Muscle of leg (tissue), 11 donors: ENCODE results near the gene RBM39. TPM values are rescaled to one million over a fixed set of nuclear protein-coding genes. Genes with fewer than 3 reads are reported as not detected.
"Not testable (repeated sequence)": the region's sequence is repeated elsewhere in the genome, so short reads cannot be mapped to it uniquely, and the experiment has no call there.

Experiments used
- DNase-seq: peaks from one replicate; pipeline ENCODE4 v3.0.0; 2013
- H3K27ac ChIP-seq: one replicate; pipeline ENCODE4 v1.5.1; 2013; ENCODE audit warnings: mild to moderate bottlenecking, low read length, control low read depth
- H3K27me3 ChIP-seq: one replicate; pipeline ENCODE4 v1.6.1; 2013; ENCODE audit warnings: low read length; ENCODE audit not compliant: control insufficient read depth, insufficient read depth
- H3K36me3 ChIP-seq: one replicate; pipeline ENCODE4 v1.6.1; 2013; ENCODE audit warnings: low read length; ENCODE audit not compliant: control insufficient read depth, insufficient read depth
- H3K4me1 ChIP-seq: one replicate; pipeline ENCODE4 v1.6.1; 2013; ENCODE audit warnings: low read length; ENCODE audit not compliant: control insufficient read depth, insufficient read depth
- H3K4me3 ChIP-seq: one replicate; pipeline ENCODE4 v1.5.1; 2013; ENCODE audit warnings: low read length, control low read depth
- H3K9me3 ChIP-seq: replicated peaks from 2 replicates; pipeline ENCODE4 v1.6.1; 2013; ENCODE audit warnings: low read depth, low read length; ENCODE audit not compliant: control insufficient read depth
- WGBS: methylation state at CpG from one replicate; pipeline ENCODE4 v1.1.5; 2013; ENCODE audit warnings: missing lambda C conversion rate; ENCODE audit not compliant: insufficient coverage; 5-methylcytosine and 5-hydroxymethylcytosine counted together
- polyA plus RNA-seq, 8 donors: library from polyadenylated mRNA; unstranded; fragments of 120-200 nt; gene quantifications; one replicate each; pipeline versions ENCODE4 v1.2.1 to v1.2.3, GENCODE V29; 2013; ENCODE audit warnings: inconsistent platforms in 1 of 8, low replicate concordance in 1 of 8; ENCODE audit not compliant: insufficient read length in 8 of 8, insufficient read depth in 1 of 8
- total RNA-seq: library from RNA; stranded (reverse); fragments of 120-200 nt; gene quantifications from one replicate; pipeline ENCODE4 v1.2.4, GENCODE V29; 2013

Gene RBM39
- total and polyA plus RNA-seq, 9 donors, result 222 to 310 (median 272) TPM

DNA sequence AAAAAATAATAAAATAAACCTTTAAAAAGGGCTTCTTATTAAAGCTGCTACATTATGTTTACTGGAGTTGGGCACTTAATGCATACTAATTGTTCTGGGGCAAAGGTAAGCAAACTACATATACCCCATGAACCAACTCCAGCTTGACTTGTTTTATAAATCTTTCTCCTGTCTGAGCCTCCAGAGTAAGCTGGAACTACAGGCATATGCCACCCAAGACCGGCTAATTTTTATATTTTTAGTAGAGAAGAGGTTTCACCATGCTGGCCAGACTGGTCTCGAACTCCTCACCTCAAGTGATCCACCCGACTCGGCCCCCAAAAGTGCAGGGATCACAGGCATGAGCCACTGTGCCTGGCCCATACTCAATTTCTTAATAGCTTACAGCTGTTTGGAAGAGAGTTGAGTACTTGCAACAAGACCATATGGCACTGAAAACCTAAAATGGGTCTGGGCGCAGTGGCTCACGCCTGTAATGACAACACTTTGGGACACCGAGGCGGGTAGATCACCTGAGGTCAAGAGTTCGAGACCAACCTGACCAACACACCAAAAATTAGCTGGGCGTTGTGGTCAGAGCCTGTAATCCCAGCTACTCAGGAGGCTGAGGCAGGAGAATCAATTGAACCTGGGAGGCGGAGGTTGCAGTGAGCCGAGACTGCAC is 23.0 kb downstream of the RBM39 start:
- Histone ChIP-seq H3K9me3 (no peaks in the 10 kb centered on the region), H3K27me3 (no peaks in the 10 kb centered on the region), H3K36me3 (peaks cover 86% of the 10 kb centered on the region), H3K4me3 (no peak overlapping the region), H3K4me1 (no peaks in the 10 kb centered on the region), H3K27ac (no peak overlapping the region)
- 77% methylated on average over 4 of the region's 12 CpGs for WGBS
- DNase-seq, result no peak

DNA sequence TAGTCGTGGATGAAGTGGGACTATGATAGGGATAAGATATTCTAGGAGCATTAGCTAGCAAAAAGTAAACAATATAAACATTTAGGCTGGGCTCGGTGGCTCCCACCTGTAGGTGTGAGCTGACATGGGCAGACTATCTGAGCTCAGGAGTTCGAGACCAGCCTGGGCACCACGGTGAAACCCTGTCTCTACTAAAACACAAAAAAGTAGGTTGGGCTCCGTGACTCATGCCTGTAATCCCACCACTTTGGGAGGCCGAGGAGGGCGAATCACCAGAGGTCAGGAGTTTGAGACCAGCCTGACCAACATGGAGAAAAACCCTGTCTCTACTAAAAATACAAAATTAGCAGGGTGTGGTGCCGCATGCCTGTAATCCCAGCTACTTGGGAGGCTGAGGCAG is 23.7 kb downstream of the RBM39 start:
- peaks cover 84% of the 10 kb centered on the region for H3K36me3 ChIP-seq
- DNase-seq, H3K27me3 ChIP-seq, H3K9me3 ChIP-seq, H3K27ac ChIP-seq, H3K4me3 ChIP-seq, H3K4me1 ChIP-seq: not testable (repeated sequence)
- 80% methylated on average over 1 of the region's 8 CpGs for WGBS

DNA sequence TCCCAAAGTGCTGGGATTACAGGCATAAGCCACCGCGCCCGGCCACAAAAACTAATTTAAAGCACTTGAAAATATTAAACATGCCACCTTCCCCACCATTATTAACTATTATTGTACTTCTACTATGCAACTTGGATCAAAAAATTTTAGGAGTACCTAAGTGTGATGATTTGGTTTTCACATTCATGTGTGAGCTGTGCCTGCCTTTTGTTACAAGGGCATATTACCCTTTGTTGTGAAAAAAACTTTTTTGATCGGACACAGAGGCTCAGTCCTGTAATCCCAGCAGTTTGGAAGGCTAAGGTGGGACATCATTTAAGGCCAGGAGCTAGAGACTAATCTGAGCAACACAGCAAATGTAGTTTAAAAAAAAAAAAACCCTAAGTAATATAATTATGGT is 25.7 kb downstream of the RBM39 start:
- peaks cover 81% of the 10 kb centered on the region for H3K36me3 ChIP-seq
- WGBS, result no CpG with 5 or more reads among the region's 4 CpGs
- H3K9me3 ChIP-seq, result no peaks in the 10 kb centered on the region
- DNase-seq, result no peak
- H3K27ac ChIP-seq, result no peak overlapping the region
- no peaks in the 10 kb centered on the region for H3K4me1 ChIP-seq
- no peaks in the 10 kb centered on the region for H3K27me3 ChIP-seq
- H3K4me3 ChIP-seq, result no peak overlapping the region

DNA sequence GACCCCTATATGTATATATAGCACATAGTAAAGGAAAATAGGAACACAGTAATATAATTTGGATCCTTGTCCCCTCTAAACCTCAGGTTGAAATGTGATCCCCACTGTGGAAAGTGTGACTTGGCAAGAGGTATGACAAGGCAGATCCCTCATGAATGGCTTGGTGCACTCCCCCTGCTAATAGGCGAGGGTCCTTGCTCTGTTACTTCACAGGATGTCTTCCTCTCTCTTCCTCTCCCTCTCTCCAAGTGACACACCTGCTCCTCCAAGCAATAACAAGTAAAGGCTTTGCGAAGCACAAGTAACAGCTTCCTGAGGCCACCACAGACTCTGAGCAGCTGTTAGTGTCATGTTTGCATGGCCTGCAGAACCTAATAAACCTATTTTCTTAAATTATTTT is 26.4 kb downstream of the RBM39 start:
- WGBS, result no CpG with 5 or more reads among the region's 2 CpGs
- DNase-seq, result no peak
- H3K9me3 ChIP-seq, result no peaks in the 10 kb centered on the region
- no peak overlapping the region for H3K27ac ChIP-seq
- H3K36me3 ChIP-seq, result peaks cover 74% of the 10 kb centered on the region
- H3K4me3 ChIP-seq, result no peak overlapping the region
- no peaks in the 10 kb centered on the region for H3K27me3 ChIP-seq
- H3K4me1 ChIP-seq, result no peaks in the 10 kb centered on the region

DNA sequence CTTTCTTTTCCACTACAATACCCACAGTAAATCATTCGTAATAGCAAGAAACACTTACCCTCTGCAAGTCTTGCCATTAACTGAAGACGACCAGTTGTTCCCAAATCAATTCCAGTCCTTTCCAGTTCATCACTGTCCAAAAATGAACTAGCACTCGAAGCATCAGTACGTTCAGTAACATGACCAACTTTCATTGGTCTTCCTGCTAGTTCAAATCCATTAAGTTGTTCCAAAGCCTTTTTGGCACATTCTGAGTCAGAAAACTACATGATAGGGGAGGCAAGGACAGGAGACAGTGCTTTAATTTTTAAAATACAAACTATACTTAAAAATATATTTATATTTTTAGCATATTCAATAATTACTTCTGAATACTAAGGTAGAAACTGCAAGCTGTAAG is 27.9 kb downstream of the RBM39 start:
- Histone ChIP-seq H3K27me3 (no peaks in the 10 kb centered on the region), H3K36me3 (peaks cover 65% of the 10 kb centered on the region), H3K9me3 (no peaks in the 10 kb centered on the region), H3K27ac (no peak overlapping the region), H3K4me1 (no peaks in the 10 kb centered on the region), H3K4me3 (no peak overlapping the region)
- no peak for DNase-seq
- WGBS, result 75% methylated on average over 4 of the region's 4 CpGs

DNA sequence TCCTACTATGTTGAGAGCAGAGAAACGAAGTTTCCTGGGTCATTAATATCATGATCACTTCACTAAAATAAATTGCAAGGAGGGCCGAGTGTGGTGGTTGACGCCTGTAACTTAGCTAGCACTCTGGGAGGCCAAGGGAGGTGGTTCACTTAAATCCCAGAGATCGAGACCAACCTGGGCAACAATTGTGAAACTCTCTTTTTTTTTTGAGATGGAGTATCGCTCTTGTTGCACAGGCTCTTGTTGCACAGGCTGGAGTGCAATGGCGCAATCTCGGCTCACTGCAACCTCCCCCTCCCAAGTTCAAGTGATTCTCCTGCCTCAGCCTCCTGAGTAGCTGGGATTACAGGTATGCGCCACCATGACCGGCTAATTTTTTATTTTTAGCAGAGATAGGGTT is 28.9 kb downstream of the RBM39 start:
- DNase-seq, H3K27ac ChIP-seq, H3K4me1 ChIP-seq, H3K9me3 ChIP-seq, H3K4me3 ChIP-seq, H3K27me3 ChIP-seq: not testable (repeated sequence)
- 92% methylated on average over 3 of the region's 9 CpGs for WGBS
- peaks cover 57% of the 10 kb centered on the region for H3K36me3 ChIP-seq

DNA sequence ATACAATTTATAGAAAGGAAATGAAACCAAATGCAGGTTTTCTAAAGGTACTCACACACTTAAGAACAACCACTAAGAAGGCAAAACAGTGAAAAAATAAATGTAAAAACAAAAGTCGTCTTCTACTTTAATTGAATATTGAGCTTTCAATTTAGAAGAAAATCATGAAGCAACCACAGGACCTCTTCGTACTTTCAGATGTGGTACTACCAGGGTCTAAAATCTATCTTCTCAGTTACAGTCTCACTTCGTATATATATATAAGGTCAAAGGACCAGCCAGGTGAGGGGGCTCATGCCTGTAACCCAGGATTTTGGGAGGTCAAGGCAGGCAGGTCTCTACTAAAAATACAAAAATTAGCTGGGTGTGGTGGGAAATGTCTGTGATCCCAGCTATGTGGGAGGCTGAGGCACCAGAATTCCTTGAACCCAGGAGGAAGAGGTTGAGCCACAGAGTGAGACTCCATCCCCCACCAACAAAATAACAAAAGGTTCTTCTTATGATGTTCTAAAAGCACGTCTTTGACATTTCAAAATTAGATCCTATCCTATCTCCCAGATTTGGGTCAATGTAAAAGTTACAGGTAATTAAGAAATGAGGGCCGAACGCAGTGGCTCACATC is 30.4 kb downstream of the RBM39 start:
- Histone ChIP-seq H3K4me1 (no peaks in the 10 kb centered on the region), H3K36me3 (peaks cover 48% of the 10 kb centered on the region), H3K4me3 (no peak overlapping the region), H3K9me3 (no peaks in the 10 kb centered on the region), H3K27ac (no peak overlapping the region), H3K27me3 (no peaks in the 10 kb centered on the region)
- no peak for DNase-seq
- WGBS, result no CpG with 5 or more reads among the region's 6 CpGs

DNA sequence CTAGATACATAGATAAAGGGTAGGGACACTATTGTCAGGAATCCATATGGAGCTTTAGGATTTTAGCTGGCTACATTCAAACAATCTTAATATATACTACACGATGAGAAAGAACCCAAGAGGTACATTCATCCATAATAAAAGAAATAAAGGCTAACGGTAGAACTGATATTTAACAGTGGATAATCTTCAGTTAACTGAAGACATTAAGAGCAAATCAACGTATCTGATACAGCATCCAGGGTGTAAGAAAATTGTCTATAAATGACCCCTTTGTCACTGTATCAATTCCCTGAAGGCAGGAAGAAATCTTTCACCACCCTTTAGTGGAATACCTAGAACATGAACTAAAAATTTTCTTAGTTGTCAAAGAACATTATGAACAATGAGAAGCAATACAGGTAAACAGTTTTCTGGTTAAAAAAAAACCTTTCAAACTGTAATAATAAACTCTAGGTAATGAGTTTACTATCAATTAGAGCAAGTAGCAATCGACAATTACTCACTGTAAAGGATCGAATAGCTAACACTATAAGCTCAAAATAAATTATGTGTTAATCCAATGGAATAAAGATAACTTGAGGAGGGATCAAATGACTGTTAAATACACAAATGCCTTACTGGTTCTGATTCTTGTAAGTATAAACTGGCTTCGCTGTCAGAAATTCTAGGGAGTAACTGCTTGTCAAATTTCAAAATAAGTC is 31.0 kb downstream of the RBM39 start:
- H3K27ac ChIP-seq, result no peak overlapping the region
- no peaks in the 10 kb centered on the region for H3K9me3 ChIP-seq
- H3K4me1 ChIP-seq, result no peaks in the 10 kb centered on the region
- WGBS, result no CpG with 5 or more reads among the region's 6 CpGs
- no peak for DNase-seq
- no peak overlapping the region for H3K4me3 ChIP-seq
- H3K36me3 ChIP-seq, result peaks cover 46% of the 10 kb centered on the region
- H3K27me3 ChIP-seq, result no peaks in the 10 kb centered on the region

DNA sequence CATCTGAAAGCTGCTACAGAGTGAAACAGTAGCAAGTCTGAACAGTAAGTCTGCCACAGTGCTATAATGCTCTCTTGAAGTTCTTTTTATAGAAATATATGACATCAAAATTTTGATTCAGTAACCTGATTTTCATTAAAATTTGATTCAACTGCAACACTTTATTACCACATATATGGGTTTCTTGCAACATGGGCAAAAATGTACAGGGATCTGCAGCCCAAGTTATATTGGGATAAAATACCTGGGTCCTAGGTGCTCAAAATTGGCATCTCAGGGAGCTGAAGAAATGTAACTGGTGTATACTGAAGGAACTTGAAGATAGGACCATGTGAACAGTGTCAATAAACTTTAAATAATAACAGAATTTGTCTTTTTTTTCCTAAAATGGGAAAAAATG is 32.0 kb downstream of the RBM39 start:
- Histone ChIP-seq H3K4me3 (no peak overlapping the region), H3K36me3 (peaks cover 45% of the 10 kb centered on the region), H3K4me1 (no peaks in the 10 kb centered on the region), H3K27ac (no peak overlapping the region), H3K9me3 (no peaks in the 10 kb centered on the region), H3K27me3 (no peaks in the 10 kb centered on the region)
- no peak for DNase-seq

DNA sequence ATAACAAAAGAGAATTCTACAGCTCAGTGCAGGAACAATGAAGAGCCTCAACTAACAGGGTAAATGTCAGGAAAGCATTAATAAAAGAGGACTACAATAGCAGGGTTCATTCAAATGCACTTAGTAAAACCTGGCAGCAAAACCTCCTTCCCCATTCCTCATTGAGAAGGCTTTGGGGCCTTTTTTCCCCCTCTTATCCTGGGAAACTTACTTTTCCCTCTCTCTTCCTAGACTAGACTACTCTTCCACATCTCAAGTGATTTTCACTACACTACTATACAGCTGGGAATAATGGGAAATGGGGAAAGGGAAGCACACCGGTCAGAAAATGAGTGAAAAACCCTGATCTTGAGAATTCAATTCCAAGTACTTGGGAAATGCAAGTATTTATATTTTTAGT is 32.8 kb downstream of the RBM39 start:
- no CpG with 5 or more reads among the region's 1 CpG for WGBS

More for the DNA sequence above, 32.8 kb downstream of the RBM39 start:
- no peaks in the 10 kb centered on the region for H3K9me3 ChIP-seq
- H3K4me1 ChIP-seq, result no peaks in the 10 kb centered on the region
- H3K4me3 ChIP-seq, result no peak overlapping the region
- no peaks in the 10 kb centered on the region for H3K27me3 ChIP-seq
- no peak overlapping the region for H3K27ac ChIP-seq
- peaks cover 44% of the 10 kb centered on the region for H3K36me3 ChIP-seq
- DNase-seq, result no peak
